GM12864 (cell line): Measurements from ENCODE around the gene LIPT1.
A peak's percentile ranks its signal among the peaks of the same experiment; 100 is the strongest.

Source experiments
- DNase-seq: peaks from one replicate; pipeline ENCODE4 v3.0.0-alpha.2; 2011; ENCODE audit warnings: low read depth
- H3K4me3 ChIP-seq: 2 replicates; pipeline ENCODE4 v1.5.1; 2011; ENCODE audit warnings: mild to moderate bottlenecking, low read depth, low read length, control low read depth
- TF ChIP-seq, protein P1 (sequence below): IDR thresholded peaks from 2 replicates; pipeline ENCODE4 v1.5.1; 2011; ENCODE audit warnings: low read depth, mild to moderate bottlenecking, moderate library complexity, low read length, control low read depth, inconsistent platforms; ENCODE audit errors: missing control alignments

LIPT1 gene

DNA sequence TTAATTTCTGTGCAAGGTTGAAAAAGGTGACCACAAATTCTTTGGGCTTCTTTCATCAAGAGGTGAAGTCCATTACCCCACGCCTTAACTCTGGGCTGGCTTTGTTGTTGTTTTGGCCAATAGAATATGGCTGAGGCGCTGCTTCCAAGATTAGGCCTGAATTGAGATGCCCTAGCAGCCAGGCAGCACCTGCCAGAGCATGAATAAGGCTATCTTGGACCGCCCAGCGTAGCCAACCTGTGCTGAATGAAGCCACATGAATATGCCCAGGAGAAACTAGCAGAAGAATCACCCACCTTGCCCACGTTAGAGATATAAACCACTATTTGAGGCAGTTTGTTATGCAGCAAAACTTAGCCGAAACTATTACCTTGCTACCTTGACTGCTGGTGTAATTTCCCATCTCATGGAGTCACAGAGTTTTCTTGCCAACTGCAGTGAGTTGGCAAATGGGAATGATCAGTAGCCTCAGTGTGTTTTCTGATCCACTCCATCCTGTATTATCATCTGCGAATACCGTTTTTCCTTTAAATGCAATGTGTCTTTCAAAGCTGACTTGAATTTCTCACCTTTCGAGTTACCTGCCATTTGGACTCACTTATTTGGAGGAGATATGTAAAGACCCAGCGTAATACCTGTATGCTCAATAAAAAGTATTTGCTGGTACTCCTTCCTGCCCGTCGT, 704 bp upstream of the LIPT1 start:
- no peak for DNase-seq
- H3K4me3 ChIP-seq: peak overlapping the region; percentile 70
- TF ChIP-seq, protein P1, sequence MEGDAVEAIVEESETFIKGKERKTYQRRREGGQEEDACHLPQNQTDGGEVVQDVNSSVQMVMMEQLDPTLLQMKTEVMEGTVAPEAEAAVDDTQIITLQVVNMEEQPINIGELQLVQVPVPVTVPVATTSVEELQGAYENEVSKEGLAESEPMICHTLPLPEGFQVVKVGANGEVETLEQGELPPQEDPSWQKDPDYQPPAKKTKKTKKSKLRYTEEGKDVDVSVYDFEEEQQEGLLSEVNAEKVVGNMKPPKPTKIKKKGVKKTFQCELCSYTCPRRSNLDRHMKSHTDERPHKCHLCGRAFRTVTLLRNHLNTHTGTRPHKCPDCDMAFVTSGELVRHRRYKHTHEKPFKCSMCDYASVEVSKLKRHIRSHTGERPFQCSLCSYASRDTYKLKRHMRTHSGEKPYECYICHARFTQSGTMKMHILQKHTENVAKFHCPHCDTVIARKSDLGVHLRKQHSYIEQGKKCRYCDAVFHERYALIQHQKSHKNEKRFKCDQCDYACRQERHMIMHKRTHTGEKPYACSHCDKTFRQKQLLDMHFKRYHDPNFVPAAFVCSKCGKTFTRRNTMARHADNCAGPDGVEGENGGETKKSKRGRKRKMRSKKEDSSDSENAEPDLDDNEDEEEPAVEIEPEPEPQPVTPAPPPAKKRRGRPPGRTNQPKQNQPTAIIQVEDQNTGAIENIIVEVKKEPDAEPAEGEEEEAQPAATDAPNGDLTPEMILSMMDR: no peak

GRCh38 chr2:99156891-99157290, 2.1 kb downstream of the LIPT1 start:
- TF ChIP-seq, protein P1: no peak
- DNase-seq: no peak
- no peak overlapping the region for H3K4me3 ChIP-seq

DNA sequence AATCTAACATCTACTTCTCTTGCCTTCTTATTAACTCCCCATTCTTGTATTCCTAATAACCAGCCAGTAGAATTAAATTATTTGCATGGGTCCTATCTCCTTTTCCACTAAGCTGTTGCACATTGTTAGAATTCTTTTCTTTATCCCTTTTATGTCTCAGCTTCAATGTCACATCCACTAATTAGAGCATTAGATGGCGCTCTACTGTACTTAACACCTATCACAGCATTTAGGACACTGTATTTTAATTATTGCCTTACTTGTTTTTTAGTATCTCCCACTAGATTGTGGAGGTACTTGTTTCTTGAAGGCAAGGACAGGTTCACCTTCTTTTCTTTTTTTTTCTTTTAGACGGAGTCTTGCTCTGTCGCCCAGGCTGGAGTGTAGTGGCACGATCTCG, 3.8 kb downstream of the LIPT1 start:
- H3K4me3 ChIP-seq: no peak overlapping the region
- no peak for DNase-seq
- TF ChIP-seq, protein P1: no peak

GRCh38 chr2:99159594-99159993, 4.8 kb downstream of the LIPT1 start:
- TF ChIP-seq, protein P1: no peak

GRCh38 chr2:99166218-99166617, 11.5 kb downstream of the LIPT1 start:
- TF ChIP-seq, protein P1: no peak

More at GRCh38 chr2:99159594-99159993, 4.8 kb downstream of the LIPT1 start:
- no peak overlapping the region for H3K4me3 ChIP-seq
- DNase-seq: no peak

DNA sequence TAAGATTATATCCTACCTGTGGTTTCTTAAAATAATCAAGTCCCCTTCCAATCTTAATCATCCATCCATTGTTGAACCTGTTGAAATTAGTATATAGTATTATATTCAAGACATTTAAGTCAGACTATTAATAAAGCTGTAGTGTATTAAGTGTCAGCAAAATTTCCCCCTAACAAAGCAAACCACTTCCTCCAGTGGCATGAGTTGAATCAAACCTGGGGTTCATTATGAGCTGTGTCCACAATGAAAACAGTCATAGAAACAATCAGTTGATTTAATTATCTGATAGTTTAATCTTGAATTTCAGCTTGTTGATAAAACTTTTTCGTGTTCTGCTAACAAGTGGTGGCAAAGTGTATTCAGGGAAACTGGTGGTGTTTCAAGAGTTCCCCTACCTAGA, 14.8 kb downstream of the LIPT1 start:
- no peak overlapping the region for H3K4me3 ChIP-seq
- DNase-seq: no peak
- TF ChIP-seq, protein P1: no peak

More at GRCh38 chr2:99166218-99166617, 11.5 kb downstream of the LIPT1 start:
- no peak overlapping the region for H3K4me3 ChIP-seq
- DNase-seq: no peak
